ENCODE data around the gene COA8.
A peak's percentile ranks its signal among the peaks of the same experiment; 100 is the strongest.

COA8 gene

GRCh38 chr14:103518422-103519042 is 44.2 kb upstream of the COA8 start:
- peak; percentile 97 for TF ChIP-seq CTCF (conservative IDR thresholded peaks at IDR 0.05; ENCODE audit: low read depth, low read length)
- no peak for DNase-seq (ENCODE audit: low read depth)
- H3K4me3 ChIP-seq (ENCODE audit: low read length) = no peak overlapping the region

- TF ChIP-seq CTCF (conservative IDR thresholded peaks at IDR 0.05; ENCODE audit: low read depth, low read length) = no peak
- no peak for DNase-seq (ENCODE audit: low read depth)
- H3K4me3 ChIP-seq (ENCODE audit: low read length) = no peak overlapping the region
Observed at GRCh38 chr14:103519043-103519836, 43.5 kb upstream of the COA8 start.

GRCh38 chr14:103519837-103520212 is 42.9 kb upstream of the COA8 start:
- no peak for TF ChIP-seq CTCF (conservative IDR thresholded peaks at IDR 0.05; ENCODE audit: low read depth, low read length)
- H3K4me3 ChIP-seq (ENCODE audit: low read length) = no peak overlapping the region
- DNase-seq (ENCODE audit: low read depth) = no peak

- no peak for TF ChIP-seq CTCF (conservative IDR thresholded peaks at IDR 0.05; ENCODE audit: low read depth, low read length)
- no peak overlapping the region for H3K4me3 ChIP-seq (ENCODE audit: low read length)
- DNase-seq (ENCODE audit: low read depth) = no peak
Observed at GRCh38 chr14:103520269-103520656, 42.5 kb upstream of the COA8 start.

- DNase-seq (ENCODE audit: low read depth) = no peak
- peak; percentile 50 for TF ChIP-seq CTCF (conservative IDR thresholded peaks at IDR 0.05; ENCODE audit: low read depth, low read length)
- peak overlapping the region; percentile 38 for H3K4me3 ChIP-seq (ENCODE audit: low read length)
Observed at GRCh38 chr14:103520657-103521437, 41.9 kb upstream of the COA8 start.

GRCh38 chr14:103521438-103521950 is 41.3 kb upstream of the COA8 start:
- no peak for TF ChIP-seq CTCF (conservative IDR thresholded peaks at IDR 0.05; ENCODE audit: low read depth, low read length)
- peak overlapping the region; percentile 53 for H3K4me3 ChIP-seq (ENCODE audit: low read length)
- DNase-seq (ENCODE audit: low read depth) = no peak
